Cortex of kidney (tissue), 1 donor: Measurements from ENCODE around the gene C5orf47.

ENCODE experiments used
- DNase-seq: peaks from one replicate; lab custom pipeline; 2025; lab: John Stamatoyannopoulos, UW

Gene C5orf47

GRCh38 chr5:174044466-174045254 lies 55.7 kb downstream of the C5orf47 start:
- DNase-seq: no peak

- DNase-seq: no peak
These were observed 56.6 kb downstream of the C5orf47 start, which contains the start of gene NSG2 for GRCh38 chr5:174045470-174046025. Gene NSG2, plus strand, starts transcription at chr5:174045706. Its CDS starts 1,050 bp downstream, at chr5:174046756.

GRCh38 chr5:174046558-174046957 lies 57.6 kb downstream of the C5orf47 start:
- DNase-seq: no peak

GRCh38 chr5:174047472-174048099 lies 58.6 kb downstream of the C5orf47 start:
- no peak for DNase-seq

- DNase-seq: no peak
These were observed 63.7 kb downstream of the C5orf47 start for GRCh38 chr5:174052636-174053035.

- no peak for DNase-seq
These were observed 64.9 kb downstream of the C5orf47 start for GRCh38 chr5:174053905-174054304.
